HG03520 (cell line): ENCODE measurements around the gene TMEM63B.
"Not testable (repeated sequence)": the region's sequence is repeated elsewhere in the genome, so short reads cannot be mapped to it uniquely, and the experiment has no call there.

ENCODE experiments used
- ATAC-seq: cut with Tn5 transposase; IDR thresholded peaks from one replicate; pipeline ENCODE4 v1.9.1; 2021; ENCODE audit warnings: mild to moderate bottlenecking, moderate library complexity; ENCODE audit not compliant: unreplicated experiment

The TMEM63B gene

GRCh38 chr6:44188819-44189218, 61.5 kb downstream of the TMEM63B start:
- ATAC-seq = no peak

GRCh38 chr6:44189257-44189656, 61.9 kb downstream of the TMEM63B start:
- no peak for ATAC-seq

GRCh38 chr6:44190715-44191114, 63.4 kb downstream of the TMEM63B start:
- no peak for ATAC-seq

- no peak for ATAC-seq
These were observed 65.2 kb downstream of the TMEM63B start for GRCh38 chr6:44192428-44193041.

- ATAC-seq = no peak
These were observed 66.1 kb downstream of the TMEM63B start for GRCh38 chr6:44193307-44193910.

GRCh38 chr6:44194326-44194725, 67.0 kb downstream of the TMEM63B start:
- no peak for ATAC-seq

GRCh38 chr6:44196351-44196750, 69.0 kb downstream of the TMEM63B start:
- not testable (repeated sequence) for ATAC-seq

GRCh38 chr6:44198684-44199083, 71.3 kb downstream of the TMEM63B start:
- no peak for ATAC-seq

GRCh38 chr6:44199883-44200282, 72.5 kb downstream of the TMEM63B start:
- no peak for ATAC-seq

GRCh38 chr6:44201200-44201599, 73.8 kb downstream of the TMEM63B start:
- no peak for ATAC-seq

- no peak for ATAC-seq
These were observed 74.4 kb downstream of the TMEM63B start for GRCh38 chr6:44201638-44202303.

GRCh38 chr6:44202332-44202971, 75.1 kb downstream of the TMEM63B start:
- ATAC-seq = no peak

- no peak for ATAC-seq
These were observed 75.8 kb downstream of the TMEM63B start for GRCh38 chr6:44202972-44203750.

- no peak for ATAC-seq
These were observed 76.6 kb downstream of the TMEM63B start for GRCh38 chr6:44203955-44204354.
